GM10266 (cell line): Measurements from ENCODE around the gene RAMP2.
A peak's percentile ranks its signal among the peaks of the same experiment; 100 is the strongest.

Source experiments
- DNase-seq: peaks from one replicate; pipeline ENCODE4 v3.0.0; 2012; ENCODE audit errors: extremely low spot score
- CTCF ChIP-seq: IDR thresholded peaks from 2 replicates; pipeline ENCODE4 v1.5.1; 2012; ENCODE audit warnings: mild to moderate bottlenecking, low read depth; ENCODE audit not compliant: control insufficient read depth, insufficient read depth; ENCODE audit errors: missing control alignments

RAMP2 gene

GRCh38 chr17:42780851-42781638 lies 20.0 kb downstream of the RAMP2 start:
- TF ChIP-seq CTCF, result no peak

GRCh38 chr17:42781639-42782165 lies 20.7 kb downstream of the RAMP2 start:
- TF ChIP-seq CTCF, result no peak
- peak; percentile 44 for DNase-seq

More at GRCh38 chr17:42780851-42781638, 20.0 kb downstream of the RAMP2 start:
- peak; percentile 37 for DNase-seq

- peak; percentile 32 for DNase-seq
- no peak for TF ChIP-seq CTCF
These were observed 21.4 kb downstream of the RAMP2 start for GRCh38 chr17:42782166-42783061.

- DNase-seq, result no peak
- TF ChIP-seq CTCF, result no peak
These were observed 22.2 kb downstream of the RAMP2 start for GRCh38 chr17:42783062-42783790.

- TF ChIP-seq CTCF, result no peak
- no peak for DNase-seq
These were observed 22.7 kb downstream of the RAMP2 start for GRCh38 chr17:42783791-42784138.

GRCh38 chr17:42784409-42784808 lies 23.4 kb downstream of the RAMP2 start:
- no peak for TF ChIP-seq CTCF
- DNase-seq, result no peak
